ENCODE results near the gene TMEM208. TPM values are rescaled to one million over a fixed set of nuclear protein-coding genes. Genes with fewer than 3 reads are reported as not detected.

The TMEM208 gene
- total and polyA plus RNA-seq, 2 of the 13 experiments (the other 11 are each of a cell fraction or from before 2014, with no cell fraction given), result 58.8 to 72.9 TPM

GRCh38 chr16:67257486-67258160 lies 30.7 kb downstream of the TMEM208 start:
- peaks cover 0 to 3% of the 10 kb centered on the region in 2 experiments; a peak in 1 of 5 replicates for H3K27me3 ChIP-seq (ENCODE audit: control insufficient read depth in 1 of 2, insufficient read depth in 2 of 2, low read length in 2 of 2)
- TF ChIP-seq BCL3 (CRISPR knock-in tag; IDR thresholded peaks at IDR 0.05), result no peak
- TF ChIP-seq, protein P1, sequence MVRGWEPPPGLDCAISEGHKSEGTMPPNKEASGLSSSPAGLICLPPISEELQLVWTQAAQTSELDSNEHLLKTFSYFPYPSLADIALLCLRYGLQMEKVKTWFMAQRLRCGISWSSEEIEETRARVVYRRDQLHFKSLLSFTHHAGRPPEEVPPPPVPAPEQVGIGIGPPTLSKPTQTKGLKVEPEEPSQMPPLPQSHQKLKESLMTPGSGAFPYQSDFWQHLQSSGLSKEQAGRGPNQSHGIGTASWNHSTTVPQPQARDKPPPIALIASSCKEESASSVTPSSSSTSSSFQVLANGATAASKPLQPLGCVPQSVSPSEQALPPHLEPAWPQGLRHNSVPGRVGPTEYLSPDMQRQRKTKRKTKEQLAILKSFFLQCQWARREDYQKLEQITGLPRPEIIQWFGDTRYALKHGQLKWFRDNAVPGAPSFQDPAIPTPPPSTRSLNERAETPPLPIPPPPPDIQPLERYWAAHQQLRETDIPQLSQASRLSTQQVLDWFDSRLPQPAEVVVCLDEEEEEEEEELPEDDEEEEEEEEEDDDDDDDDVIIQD (CRISPR knock-in tag; IDR thresholded peaks at IDR 0.05; ENCODE audit: low read depth), result no peak
- TF ChIP-seq SP1 (IDR thresholded peaks at IDR 0.05), result no peak
- TF ChIP-seq SP1 (CRISPR knock-in tag; IDR thresholded peaks at IDR 0.05), result no peak
- TF ChIP-seq ZNF710 (CRISPR knock-in tag; IDR thresholded peaks at IDR 0.05; ENCODE audit: borderline replicate concordance), result no peak
- TF ChIP-seq ZNF17 (CRISPR knock-in tag; IDR thresholded peaks at IDR 0.05), result no peak
- no peak for TF ChIP-seq ZNF280B (CRISPR knock-in tag; IDR thresholded peaks at IDR 0.05; ENCODE audit: borderline replicate concordance)
- TF ChIP-seq SRSF9 (IDR thresholded peaks at IDR 0.05; ENCODE audit: borderline replicate concordance, insufficient read depth, low read depth, low read length, poor library complexity, severe bottlenecking), result no peak
- TF ChIP-seq FUBP1 (CRISPR knock-in tag; IDR thresholded peaks at IDR 0.05; ENCODE audit: borderline replicate concordance), result no peak
- no peak for TF ChIP-seq ETS1 (CRISPR knock-in tag; IDR thresholded peaks at IDR 0.05)
- TF ChIP-seq HOXA9 (CRISPR knock-in tag; IDR thresholded peaks at IDR 0.05; ENCODE audit: borderline replicate concordance), result no peak
- TF ChIP-seq SAP130 (CRISPR knock-in tag; IDR thresholded peaks at IDR 0.05; ENCODE audit: low read depth), result no peak
- no peak for TF ChIP-seq ESRRA (CRISPR knock-in tag; IDR thresholded peaks at IDR 0.05; ENCODE audit: low read depth)
- no peak for TF ChIP-seq ZBTB1 (CRISPR knock-in tag; IDR thresholded peaks at IDR 0.05; ENCODE audit: borderline replicate concordance)
- ATAC-seq (no peak), DNase-seq (ENCODE audit: low spot score) (no peak), FAIRE-seq (no peak)
- H4K20me1 ChIP-seq (ENCODE audit: insufficient read depth, low read length), result no peaks in the 10 kb centered on the region
- no peaks in the 10 kb centered on the region for H3K9me3 ChIP-seq (ENCODE audit: low read length)
- H3K4me1 ChIP-seq (ENCODE audit: insufficient read depth, low read length), result peaks cover 12% of the 10 kb centered on the region
- in situ Hi-C loops (cut with HindIII; ENCODE audit: extremely low pct_ligation_motif_present, low pct_unique_long_range_greater_than_20kb), result no loop called here
- H3K36me3 ChIP-seq (replicated peaks in 1 of 2; ENCODE audit: control insufficient read depth in 1 of 2, insufficient read depth in 2 of 2, low read length in 2 of 2), result no peaks in the 10 kb centered on the region
- BruUV-seq (replicated peaks), result no TSS peak
- WGBS (ENCODE audit: low lambda C conversion rate), result 39% methylated on average over 4 of the region's 4 CpGs
- POLR2A ChIA-PET, result interaction anchor here (1.9 kb wide), 1 partner anchor 11 kb away, joined by 6 read pairs; the partner anchor contains the start of gene FHOD1
- no peaks in the 10 kb centered on the region for H3K79me2 ChIP-seq (ENCODE audit: insufficient read depth, low read length)
- intact Hi-C loops (cut with micrococcal nuclease; ENCODE audit: unreplicated experiment), result no loop called here
- no peak overlapping the region for H3K4me2 ChIP-seq (ENCODE audit: low read depth, low read length)
- CTCF ChIA-PET (ENCODE audit: low intra/inter-chr PET ratio, low total read pairs), result no interaction called here
- no peak overlapping the region for H3K9ac ChIP-seq (ENCODE audit: insufficient read depth, low read depth, low read length)
- H3K4me3 ChIP-seq (replicated peaks in 1 of 3; ENCODE audit: insufficient read depth in 1 of 3, low read depth in 2 of 3, low read length in 3 of 3), result no peak overlapping the region
- H3K27ac ChIP-seq (ENCODE audit: extremely low read length, insufficient read depth, low read length), result no peak overlapping the region
- no peak overlapping the region for H2AFZ ChIP-seq (ENCODE audit: low read length)

Data from HepG2 (cell line).